Neural crest cell (in vitro differentiated cells): ENCODE results near the gene NOP9. TPM values are rescaled to one million over a fixed set of nuclear protein-coding genes. Genes with fewer than 3 reads are reported as not detected.

ENCODE experiments used
- DNase-seq: peaks from one replicate; pipeline ENCODE4 v3.0.0; 2021; ENCODE audit warnings: low read depth, mixed read lengths, low spot score
- H3K27ac Mint-ChIP-seq: one replicate; pipeline ENCODE4 v1.8.0; 2021; ENCODE audit warnings: mild to moderate bottlenecking, mixed read lengths; ENCODE audit not compliant: unreplicated experiment
- H3K27me3 Mint-ChIP-seq: 2 replicates; pipeline ENCODE4 v1.8.0; 2021; ENCODE audit warnings: low read depth, mild to moderate bottlenecking, mixed read lengths
- H3K36me3 Mint-ChIP-seq: 2 replicates; pipeline ENCODE4 v1.8.0; 2021; ENCODE audit warnings: low read depth, mild to moderate bottlenecking, mixed read lengths
- H3K4me1 Mint-ChIP-seq: 2 replicates; pipeline ENCODE4 v1.8.0; 2021; ENCODE audit warnings: mixed read lengths
- H3K4me3 Mint-ChIP-seq: one replicate; pipeline ENCODE4 v1.8.0; 2021; ENCODE audit warnings: mild to moderate bottlenecking, mixed read lengths
- H3K9me3 Mint-ChIP-seq: 2 replicates; pipeline ENCODE4 v1.8.0; 2021; ENCODE audit warnings: mixed read lengths
- total RNA-seq: library from RNA; stranded (reverse); gene quantifications from 2 replicates; pipeline ENCODE4 v1.2.1, GENCODE V29; 2021
- TF ChIP-seq, protein P1 (sequence below): fragments of 200-600 bp; sonication (generic); conservative IDR thresholded peaks from 2 replicates; pipeline ENCODE4 v1.5.0; 2021; ENCODE audit warnings: antibody characterized with exemption, mild to moderate bottlenecking

Gene NOP9
- total RNA-seq, 1 donor from 2014 or later: 34.5 TPM

DNA sequence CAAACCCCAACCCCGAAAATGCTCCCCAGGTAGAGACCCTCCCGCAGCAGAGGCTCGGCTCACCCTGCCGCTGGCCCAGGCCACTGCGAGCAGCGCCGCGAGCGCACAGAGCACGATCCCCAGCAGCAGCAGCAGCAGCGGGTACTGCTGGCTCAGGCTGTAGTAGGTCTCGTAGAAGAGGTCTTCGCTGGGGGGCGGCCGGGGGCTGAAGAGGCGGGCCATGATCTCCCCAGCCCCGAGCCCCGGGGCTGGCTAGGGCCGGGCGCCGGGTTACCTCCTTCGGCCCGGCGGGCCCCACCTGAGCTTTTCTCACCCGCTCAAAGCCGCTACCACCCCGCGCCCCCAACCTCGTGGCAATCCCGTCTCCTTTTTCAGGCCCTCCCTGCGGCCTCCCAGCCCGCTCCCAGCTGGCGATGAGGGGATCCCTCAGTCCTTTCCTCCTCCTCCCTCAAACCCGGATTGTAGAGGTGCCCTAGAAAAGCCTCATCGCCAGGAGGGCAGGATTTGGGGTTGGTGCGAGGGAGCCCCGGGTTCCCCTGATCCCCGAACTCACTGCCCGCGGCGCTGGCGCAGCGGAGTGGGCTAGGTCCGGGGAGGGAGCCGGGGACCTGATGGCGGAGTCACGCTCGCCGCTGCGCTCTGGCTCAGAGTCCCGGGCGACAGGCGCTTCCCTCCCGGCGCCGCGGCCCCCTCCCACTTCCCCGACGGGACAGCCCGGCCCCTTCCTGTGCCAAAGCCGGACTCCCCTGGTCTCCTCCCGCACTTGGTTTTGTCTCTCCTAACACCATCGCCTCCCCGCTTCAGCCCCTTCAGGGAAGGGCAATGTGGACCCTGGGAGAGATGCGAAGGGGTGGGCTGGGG lies 35.0 kb downstream of the NOP9 start, which contains the start of gene ADCY4:
Gene ADCY4 (minus strand): TSS at position 641 of the 861 bp plus-strand sequence. CDS start 419 bp downstream, at position 222.
- Mint-ChIP-seq H3K27me3 (peaks cover 94% of the 10 kb centered on the region), H3K36me3 (no peaks in the 10 kb centered on the region), H3K4me1 (peaks cover 11% of the 10 kb centered on the region)

DNA sequence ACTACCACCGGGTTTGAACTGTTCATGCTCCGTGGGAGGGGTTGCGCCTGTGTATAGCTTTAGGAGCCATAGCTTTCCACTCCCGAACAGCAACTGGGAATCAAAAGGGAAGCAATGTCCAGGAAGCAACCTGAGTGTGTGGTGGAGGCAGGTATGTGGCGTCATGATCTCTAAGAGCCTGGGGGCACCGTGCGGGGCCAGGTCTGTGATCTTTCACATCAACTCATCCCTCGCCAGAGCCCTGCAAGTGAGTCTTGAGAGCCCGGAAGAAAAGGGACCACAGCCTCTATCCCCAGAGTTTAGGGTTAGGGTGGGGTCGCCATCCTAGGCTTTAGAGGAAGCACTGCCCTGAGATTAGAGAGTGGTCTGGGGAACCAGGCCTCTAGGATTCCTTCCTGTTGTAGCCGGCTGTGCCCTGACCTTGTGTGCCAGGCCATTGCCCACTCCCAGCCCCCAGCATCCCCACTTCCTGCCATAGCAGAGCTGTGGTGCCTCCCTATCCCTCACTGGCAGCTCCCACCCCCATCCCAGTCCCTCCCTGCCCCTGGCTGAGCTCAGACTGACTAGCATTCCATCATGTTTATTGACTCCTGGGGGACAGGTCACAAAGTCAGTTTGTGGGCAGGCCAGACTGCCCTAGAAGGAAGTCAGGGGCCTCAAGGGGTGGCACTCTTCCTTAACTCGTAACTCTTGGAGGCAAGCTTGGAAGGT lies 36.0 kb downstream of the NOP9 start:
- H3K9me3 Mint-ChIP-seq: no peaks in the 10 kb centered on the region
- H3K36me3 Mint-ChIP-seq: no peaks in the 10 kb centered on the region
- H3K27ac Mint-ChIP-seq: no peak overlapping the region
- H3K27me3 Mint-ChIP-seq: peaks cover 98% of the 10 kb centered on the region
- DNase-seq: no peak
- TF ChIP-seq, protein P1, sequence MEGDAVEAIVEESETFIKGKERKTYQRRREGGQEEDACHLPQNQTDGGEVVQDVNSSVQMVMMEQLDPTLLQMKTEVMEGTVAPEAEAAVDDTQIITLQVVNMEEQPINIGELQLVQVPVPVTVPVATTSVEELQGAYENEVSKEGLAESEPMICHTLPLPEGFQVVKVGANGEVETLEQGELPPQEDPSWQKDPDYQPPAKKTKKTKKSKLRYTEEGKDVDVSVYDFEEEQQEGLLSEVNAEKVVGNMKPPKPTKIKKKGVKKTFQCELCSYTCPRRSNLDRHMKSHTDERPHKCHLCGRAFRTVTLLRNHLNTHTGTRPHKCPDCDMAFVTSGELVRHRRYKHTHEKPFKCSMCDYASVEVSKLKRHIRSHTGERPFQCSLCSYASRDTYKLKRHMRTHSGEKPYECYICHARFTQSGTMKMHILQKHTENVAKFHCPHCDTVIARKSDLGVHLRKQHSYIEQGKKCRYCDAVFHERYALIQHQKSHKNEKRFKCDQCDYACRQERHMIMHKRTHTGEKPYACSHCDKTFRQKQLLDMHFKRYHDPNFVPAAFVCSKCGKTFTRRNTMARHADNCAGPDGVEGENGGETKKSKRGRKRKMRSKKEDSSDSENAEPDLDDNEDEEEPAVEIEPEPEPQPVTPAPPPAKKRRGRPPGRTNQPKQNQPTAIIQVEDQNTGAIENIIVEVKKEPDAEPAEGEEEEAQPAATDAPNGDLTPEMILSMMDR: no peak
- peaks cover 11% of the 10 kb centered on the region for H3K4me1 Mint-ChIP-seq
- no peak overlapping the region for H3K4me3 Mint-ChIP-seq

More for the DNA sequence above, 35.0 kb downstream of the NOP9 start, which contains the start of gene ADCY4:
- TF ChIP-seq, protein P1: no peak
- no peaks in the 10 kb centered on the region for H3K9me3 Mint-ChIP-seq
- no peak within 1 kb of the TSS for H3K27ac Mint-ChIP-seq
- no peak for DNase-seq
- H3K4me3 Mint-ChIP-seq: peak within 1 kb of the TSS; percentile 23

DNA sequence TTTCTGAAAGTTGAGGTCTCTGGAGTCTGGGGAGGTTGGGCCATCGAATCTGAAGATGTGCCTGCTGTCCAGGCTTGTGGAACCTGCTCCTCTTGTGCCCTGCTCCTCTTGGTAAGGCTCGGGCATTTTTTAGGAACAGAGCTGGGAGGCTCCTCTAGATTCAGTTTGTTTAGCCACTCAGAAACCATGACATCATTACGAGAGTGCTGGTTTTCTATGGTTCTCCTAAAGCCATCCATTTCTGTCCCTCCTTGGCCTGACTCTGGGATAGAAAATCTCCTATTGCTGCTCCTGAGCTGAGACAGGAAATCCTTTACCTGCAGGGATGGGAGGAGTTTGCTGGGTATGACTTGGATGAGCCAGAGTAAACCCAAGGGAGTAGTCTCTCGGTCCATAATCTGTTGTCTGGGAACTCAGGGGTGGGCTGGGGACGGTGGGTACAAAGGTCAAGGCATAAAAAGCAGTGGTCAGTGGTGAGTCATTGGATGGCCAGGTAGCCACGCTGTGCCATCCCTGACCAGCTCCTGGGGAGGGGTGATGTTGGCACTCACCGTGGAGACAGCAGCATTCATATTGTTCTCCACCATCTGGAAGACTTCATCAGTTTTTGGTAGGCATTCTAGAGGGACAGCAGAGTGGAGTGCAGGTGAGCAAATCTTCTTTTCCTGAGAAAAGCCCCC lies 37.6 kb downstream of the NOP9 start:
- Mint-ChIP-seq H3K4me1 (peaks cover 7% of the 10 kb centered on the region), H3K27ac (no peak overlapping the region), H3K4me3 (no peak overlapping the region), H3K27me3 (peaks cover 99% of the 10 kb centered on the region), H3K36me3 (no peaks in the 10 kb centered on the region), H3K9me3 (no peaks in the 10 kb centered on the region)
- TF ChIP-seq, protein P1: no peak
- DNase-seq: no peak

DNA sequence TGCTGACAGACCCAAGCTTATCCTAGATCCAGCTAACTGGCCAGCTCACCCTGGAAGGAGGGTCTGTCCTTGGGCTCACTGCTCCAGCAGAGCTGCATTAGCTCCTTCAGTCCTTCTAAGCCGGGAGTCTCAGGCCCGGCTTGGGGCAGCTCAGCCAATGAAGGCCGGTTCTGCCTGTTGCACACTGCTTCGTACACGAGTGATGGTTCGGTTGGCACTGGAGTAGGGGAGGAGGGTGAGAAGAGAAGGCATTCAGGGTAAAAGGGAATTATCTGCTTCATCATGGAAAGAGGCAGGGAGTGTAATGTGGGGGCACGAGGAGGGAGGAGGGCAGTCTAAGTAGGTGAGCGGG lies 38.1 kb downstream of the NOP9 start:
- no peak for DNase-seq
- peaks cover 98% of the 10 kb centered on the region for H3K27me3 Mint-ChIP-seq
- peaks cover 5% of the 10 kb centered on the region for H3K4me1 Mint-ChIP-seq
- H3K36me3 Mint-ChIP-seq: no peaks in the 10 kb centered on the region
- no peak overlapping the region for H3K27ac Mint-ChIP-seq
- no peaks in the 10 kb centered on the region for H3K9me3 Mint-ChIP-seq
- H3K4me3 Mint-ChIP-seq: no peak overlapping the region
- TF ChIP-seq, protein P1: no peak

DNA sequence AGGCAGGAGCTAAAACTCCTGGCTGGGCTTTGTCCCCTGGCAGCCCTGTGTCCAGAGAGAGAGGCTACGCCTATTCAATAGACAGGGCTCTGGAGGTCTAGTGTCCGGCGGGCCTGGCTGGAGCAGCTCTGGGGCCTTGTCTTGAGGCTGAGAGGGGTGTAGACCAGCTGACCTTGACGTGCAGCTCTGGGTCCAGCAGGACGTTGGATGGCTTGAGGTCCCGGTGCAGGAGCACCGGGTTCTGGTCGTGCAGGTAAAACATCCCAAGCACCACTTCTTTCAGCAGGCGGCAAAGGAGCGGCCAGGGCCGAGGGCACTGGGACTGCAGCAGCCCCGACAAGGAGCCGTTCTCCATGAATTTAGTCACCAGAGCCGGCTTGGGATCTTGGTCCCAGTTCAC lies 39.2 kb downstream of the NOP9 start:
- Mint-ChIP-seq H3K27ac (no peak overlapping the region), H3K4me1 (peaks cover 5% of the 10 kb centered on the region), H3K27me3 (peaks cover 97% of the 10 kb centered on the region), H3K9me3 (no peaks in the 10 kb centered on the region), H3K36me3 (no peaks in the 10 kb centered on the region), H3K4me3 (no peak overlapping the region)
- TF ChIP-seq, protein P1: no peak
- DNase-seq: no peak
